Spleen (tissue), 11 donors: ENCODE data around the gene F8. TPM values are rescaled to one million over a fixed set of nuclear protein-coding genes. Genes with fewer than 3 reads are reported as not detected.
"Not testable (repeated sequence)": the region's sequence is repeated elsewhere in the genome, so short reads cannot be mapped to it uniquely, and the experiment has no call there.

Experiments
- DNase-seq: peaks from one replicate; pipeline ENCODE4 v3.0.0-alpha.2; 2020
- H3K27ac ChIP-seq, 8 donors: fragments of 200-600 bp; sonication (generic) in 7 of 8; 1 replicate in 4 of 8; 2 replicates in 4 of 8; pipeline versions ENCODE4 v1.5.0 to v1.8.0; 2016 to 2021; ENCODE audit warnings: inconsistent platforms in 4 of 8, mild to moderate bottlenecking in 4 of 8, moderate library complexity in 1 of 8
- H3K27me3 ChIP-seq, 7 donors: fragments of 200-600 bp; sonication (generic) in 6 of 7; replicated peaks in 1 of 7; 1 replicate in 4 of 7; 2 replicates in 3 of 7; pipeline versions ENCODE4 v1.5.0 to v1.8.0; 2016 to 2021; ENCODE audit warnings: inconsistent platforms in 3 of 7, mild to moderate bottlenecking in 1 of 7
- H3K36me3 ChIP-seq, 6 donors: fragments of 200-600 bp; sonication (generic) in 5 of 6; 1 replicate in 4 of 6; 2 replicates in 2 of 6; pipeline versions ENCODE4 v1.5.0 to v1.8.0; 2016 to 2021; ENCODE audit warnings: inconsistent platforms in 2 of 6
- H3K4me1 ChIP-seq, 6 donors: fragments of 200-600 bp; sonication (generic) in 5 of 6; 1 replicate in 3 of 6; 2 replicates in 3 of 6; pipeline versions ENCODE4 v1.5.0 to v1.8.0; 2016 to 2021; ENCODE audit warnings: inconsistent platforms in 3 of 6
- H3K4me3 ChIP-seq, 8 donors: fragments of 200-600 bp; sonication (generic) in 7 of 8; 1 replicate in 4 of 8; 2 replicates in 4 of 8; pipeline versions ENCODE4 v1.5.0 to v1.8.0; 2016 to 2021; ENCODE audit warnings: inconsistent platforms in 4 of 8, mild to moderate bottlenecking in 4 of 8, moderate library complexity in 2 of 8
- H3K9me3 ChIP-seq, 8 donors: fragments of 200-600 bp; sonication (generic) in 7 of 8; 1 replicate in 4 of 8; 2 replicates in 4 of 8; pipeline versions ENCODE4 v1.5.0 to v1.8.0; 2016 to 2021; ENCODE audit warnings: inconsistent platforms in 4 of 8
- POLR2A ChIP-seq, 3 donors: fragments of 450-650 bp; IDR thresholded peaks; one replicate each; pipeline ENCODE4 v1.5.1; 2017; ENCODE audit warnings: antibody characterized with exemption in 3 of 3, mild to moderate bottlenecking in 1 of 3
- POLR2AphosphoS5 ChIP-seq, 3 donors: sonication (generic); formaldehyde crosslinking; IDR thresholded peaks; one replicate each; pipeline ENCODE4 v1.5.1; 2017; ENCODE audit warnings: antibody characterized with exemption in 3 of 3
- WGBS, 5 donors: extraction: QIAGEN DNeasy Blood & Tissue Kit in 3 of 5; methylation state at CpG; one replicate each; pipeline versions ENCODE4 v1.1.5 to v1.1.7; 2013 to 2018; 5-methylcytosine and 5-hydroxymethylcytosine counted together
- intact Hi-C: fragments of 100-400 bp; cut with DNase I; formaldehyde crosslinking; loops from one replicate; pipeline ENCODE4 v1.15.0; 2023; ENCODE audit warnings: low total_unique reads
- polyA plus RNA-seq, 3 donors: library from polyadenylated mRNA; stranded (reverse); fragments of 200-250 nt; gene quantifications; one replicate each; pipeline ENCODE4 v1.2.1, GENCODE V29; 2013
- total RNA-seq, 7 donors: library from RNA; depleted of rRNA in 3 of 7; stranded (reverse); fragments of >200 nt in 3 of 7; fragmentation: NEBNext Ultra II Directional in 4 of 7; extraction: Animal tissue kit (Norgen Biotek cat#: 25700) in 4 of 7; gene quantifications; one replicate each; pipeline versions ENCODE4 v1.1.0 to v1.2.1, GENCODE V29; 2016 to 2021
- TF ChIP-seq, protein P1 (sequence below), 11 experiments: fragments of 200-600 bp in 7 of 11; fragments of 450-650 bp in 4 of 11; sonication (generic) in 4 of 11; IDR thresholded peaks in 8 of 11; conservative IDR thresholded peaks in 3 of 11; 1 replicate in 7 of 11; 2 replicates in 4 of 11; pipeline versions ENCODE4 v1.4.0 to v1.8.0; 2016 to 2021; ENCODE audit warnings: antibody characterized with exemption in 11 of 11, inconsistent platforms in 4 of 11, mild to moderate bottlenecking in 1 of 11
- donor health status: healthy with polysubstance abuse.
- donor health status: DM: no; HTN: no; CAD: no; lungs with moderate emphysema.
- donor health status: DM: no; HTN: no; CAD: no.
- donor health status: Bipolar disorder and iron deficiency.
- donor health status: healthy.
- donor health status: DM: no; HTN: no; CAD: no.
- donor health status: DM: yes; HTN: yes; CAD: no.

F8 gene
- total and polyA plus RNA-seq, 10 donors: 3.4 to 135 (median 67.9) TPM

DNA sequence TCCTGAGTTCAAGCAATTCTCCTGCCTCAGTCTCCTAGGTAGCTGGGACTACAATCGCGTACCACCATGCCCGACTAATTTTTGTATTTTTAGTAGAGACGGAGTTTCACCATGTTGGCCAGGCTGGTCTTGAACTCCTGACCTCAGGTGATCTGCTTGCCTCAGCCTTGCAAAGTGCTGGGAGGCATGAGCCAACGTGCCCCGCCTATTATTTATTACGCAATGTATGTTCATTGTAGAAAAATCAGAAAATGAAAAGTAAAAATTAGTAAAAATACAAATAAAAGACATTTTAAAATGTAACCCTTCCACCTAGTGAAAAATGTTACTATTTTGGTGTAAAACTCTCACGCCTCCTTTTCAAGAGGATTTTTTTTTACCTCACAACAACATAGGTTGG, 122.2 kb downstream of the F8 start:
- H3K4me1 ChIP-seq: no peaks in the 10 kb centered on the region
- no peak overlapping the region for H3K27ac ChIP-seq
- TF ChIP-seq POLR2AphosphoS5 (IDR thresholded peaks at IDR 0.05) (no peak), POLR2A (IDR thresholded peaks at IDR 0.05) (no peak)
- TF ChIP-seq, protein P1, sequence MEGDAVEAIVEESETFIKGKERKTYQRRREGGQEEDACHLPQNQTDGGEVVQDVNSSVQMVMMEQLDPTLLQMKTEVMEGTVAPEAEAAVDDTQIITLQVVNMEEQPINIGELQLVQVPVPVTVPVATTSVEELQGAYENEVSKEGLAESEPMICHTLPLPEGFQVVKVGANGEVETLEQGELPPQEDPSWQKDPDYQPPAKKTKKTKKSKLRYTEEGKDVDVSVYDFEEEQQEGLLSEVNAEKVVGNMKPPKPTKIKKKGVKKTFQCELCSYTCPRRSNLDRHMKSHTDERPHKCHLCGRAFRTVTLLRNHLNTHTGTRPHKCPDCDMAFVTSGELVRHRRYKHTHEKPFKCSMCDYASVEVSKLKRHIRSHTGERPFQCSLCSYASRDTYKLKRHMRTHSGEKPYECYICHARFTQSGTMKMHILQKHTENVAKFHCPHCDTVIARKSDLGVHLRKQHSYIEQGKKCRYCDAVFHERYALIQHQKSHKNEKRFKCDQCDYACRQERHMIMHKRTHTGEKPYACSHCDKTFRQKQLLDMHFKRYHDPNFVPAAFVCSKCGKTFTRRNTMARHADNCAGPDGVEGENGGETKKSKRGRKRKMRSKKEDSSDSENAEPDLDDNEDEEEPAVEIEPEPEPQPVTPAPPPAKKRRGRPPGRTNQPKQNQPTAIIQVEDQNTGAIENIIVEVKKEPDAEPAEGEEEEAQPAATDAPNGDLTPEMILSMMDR (IDR thresholded peaks at IDR 0.05 in 8 of 11, conservative IDR thresholded peaks at IDR 0.05 in 3 of 11): no peak
- no peaks in the 10 kb centered on the region for H3K36me3 ChIP-seq
- H3K27me3 ChIP-seq: peaks cover 0 to 7% (median 0%) of the 10 kb centered on the region in 7 donors
- intact Hi-C loops: no loop called here
- no peak for DNase-seq
- no peaks in the 10 kb centered on the region for H3K9me3 ChIP-seq
- H3K4me3 ChIP-seq: no peak overlapping the region
- WGBS, 5 donors: 80 to 98% (median 93%) methylated on average over 8 of the region's 8 CpGs

DNA sequence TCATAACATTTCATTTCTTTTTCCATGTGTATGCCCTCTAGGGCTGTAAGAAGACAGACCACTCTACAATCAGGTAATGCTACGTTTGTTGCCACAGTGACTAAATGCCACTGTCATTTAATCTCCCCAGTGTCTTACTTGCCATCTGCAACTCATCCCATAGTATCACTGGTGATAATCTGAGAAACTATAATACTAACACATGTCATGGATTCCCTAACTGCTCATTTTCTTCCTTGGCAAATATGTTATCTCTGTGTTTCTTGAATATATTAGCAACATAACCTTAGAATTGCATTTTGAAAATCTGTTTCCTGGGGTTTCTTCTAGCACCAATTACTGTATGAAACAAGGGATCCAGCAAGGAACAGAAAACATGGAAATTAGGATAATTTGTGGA, 130.2 kb downstream of the F8 start:
- peaks cover 0 to 2% (median 0%) of the 10 kb centered on the region in 6 donors for H3K36me3 ChIP-seq
- no peaks in the 10 kb centered on the region for H3K9me3 ChIP-seq
- H3K27me3 ChIP-seq: no peaks in the 10 kb centered on the region
- TF ChIP-seq POLR2A (IDR thresholded peaks at IDR 0.05): no peak
- TF ChIP-seq, protein P1 (IDR thresholded peaks at IDR 0.05 in 8 of 11, conservative IDR thresholded peaks at IDR 0.05 in 3 of 11): no peak
- no peak for TF ChIP-seq POLR2AphosphoS5 (IDR thresholded peaks at IDR 0.05)
- WGBS, 5 donors: 53 to 100% (median 83%) methylated on average over 1 of the region's 1 CpG
- intact Hi-C loops: no loop called here
- no peak for DNase-seq
- no peak overlapping the region for H3K4me3 ChIP-seq
- H3K27ac ChIP-seq: no peak overlapping the region
- peaks cover 0 to 13% (median 0%) of the 10 kb centered on the region in 6 donors for H3K4me1 ChIP-seq

DNA sequence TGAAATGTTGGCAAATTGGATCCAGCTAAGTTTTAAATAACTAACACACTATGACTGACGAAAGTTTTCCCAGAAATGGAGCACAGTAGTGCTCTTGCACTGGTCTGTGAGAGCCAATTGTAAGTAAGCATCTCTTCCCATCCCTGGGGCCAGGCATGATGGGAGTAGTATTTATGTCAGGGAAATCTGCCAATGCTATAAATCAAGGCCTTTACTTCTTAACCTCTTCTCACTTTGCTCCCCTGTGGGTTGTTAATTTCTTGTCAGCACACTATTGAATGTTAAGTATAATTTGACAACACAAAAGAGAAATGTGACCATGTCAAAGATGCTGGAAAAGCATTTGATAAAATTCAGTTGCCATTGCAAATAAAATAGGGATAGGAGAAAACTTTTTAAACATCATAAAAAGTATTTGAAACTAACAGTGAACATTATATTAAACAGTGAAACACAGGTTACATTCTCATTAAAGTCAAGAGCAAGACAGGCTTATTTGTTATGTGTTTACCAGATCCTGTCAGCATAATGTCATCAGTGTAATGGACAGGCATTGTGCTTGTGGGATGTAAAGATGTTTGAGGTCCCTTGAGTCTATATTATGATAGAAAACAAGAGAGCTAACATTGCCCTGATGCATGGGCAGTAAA, 131.4 kb downstream of the F8 start:
- no peaks in the 10 kb centered on the region for H3K27me3 ChIP-seq
- H3K27ac ChIP-seq: no peak overlapping the region
- intact Hi-C loops: no loop called here
- 35 to 95% (median 83%) methylated on average over 1 of the region's 1 CpG for WGBS, 5 donors
- H3K9me3 ChIP-seq: no peaks in the 10 kb centered on the region
- peaks cover 0 to 2% (median 0%) of the 10 kb centered on the region in 6 donors for H3K36me3 ChIP-seq
- peaks cover 0 to 13% (median 0%) of the 10 kb centered on the region in 6 donors for H3K4me1 ChIP-seq
- DNase-seq: no peak
- TF ChIP-seq, protein P1 (IDR thresholded peaks at IDR 0.05 in 8 of 11, conservative IDR thresholded peaks at IDR 0.05 in 3 of 11): no peak
- no peak overlapping the region for H3K4me3 ChIP-seq

DNA sequence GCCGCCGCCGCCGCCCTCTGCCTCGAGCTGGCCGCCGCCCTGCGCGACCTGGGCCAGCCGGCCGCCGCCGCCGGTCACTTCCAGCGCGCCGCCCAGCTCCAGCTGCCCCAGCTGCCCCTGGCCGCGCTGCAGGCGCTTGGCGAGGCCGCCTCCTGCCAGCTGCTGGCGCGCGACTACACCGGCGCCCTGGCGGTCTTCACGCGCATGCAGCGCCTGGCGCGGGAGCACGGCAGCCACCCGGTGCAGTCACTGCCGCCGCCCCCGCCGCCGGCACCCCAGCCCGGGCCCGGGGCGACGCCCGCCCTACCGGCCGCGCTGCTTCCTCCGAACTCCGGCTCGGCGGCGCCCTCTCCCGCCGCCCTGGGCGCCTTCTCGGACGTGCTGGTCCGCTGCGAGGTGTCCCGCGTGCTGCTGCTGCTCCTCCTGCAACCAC, 135.7 kb downstream of the F8 start:
- H3K27ac ChIP-seq, intact Hi-C loops, DNase-seq, H3K36me3 ChIP-seq, H3K4me3 ChIP-seq, H3K27me3 ChIP-seq, H3K9me3 ChIP-seq: not testable (repeated sequence)
- WGBS, 5 donors: no CpG with 5 or more reads among the region's 62 CpGs
- H3K4me1 ChIP-seq: peaks cover 0 to 13% (median 0%) of the 10 kb centered on the region in 6 donors
